GM18505 (cell line): ENCODE measurements around the gene GPR55.
A peak's percentile ranks its signal among the peaks of the same experiment; 100 is the strongest.

Experiments
- ATAC-seq: cut with Tn5 transposase; IDR thresholded peaks from one replicate; pipeline ENCODE4 v1.9.1; 2021; ENCODE audit not compliant: unreplicated experiment
- POLR2A ChIP-seq: IDR thresholded peaks from 4 replicates; pipeline ENCODE4 v1.6.1; 2011; ENCODE audit warnings: borderline replicate concordance; ENCODE audit not compliant: insufficient read depth, insufficient read length; ENCODE audit errors: extremely low read depth

The GPR55 gene

DNA sequence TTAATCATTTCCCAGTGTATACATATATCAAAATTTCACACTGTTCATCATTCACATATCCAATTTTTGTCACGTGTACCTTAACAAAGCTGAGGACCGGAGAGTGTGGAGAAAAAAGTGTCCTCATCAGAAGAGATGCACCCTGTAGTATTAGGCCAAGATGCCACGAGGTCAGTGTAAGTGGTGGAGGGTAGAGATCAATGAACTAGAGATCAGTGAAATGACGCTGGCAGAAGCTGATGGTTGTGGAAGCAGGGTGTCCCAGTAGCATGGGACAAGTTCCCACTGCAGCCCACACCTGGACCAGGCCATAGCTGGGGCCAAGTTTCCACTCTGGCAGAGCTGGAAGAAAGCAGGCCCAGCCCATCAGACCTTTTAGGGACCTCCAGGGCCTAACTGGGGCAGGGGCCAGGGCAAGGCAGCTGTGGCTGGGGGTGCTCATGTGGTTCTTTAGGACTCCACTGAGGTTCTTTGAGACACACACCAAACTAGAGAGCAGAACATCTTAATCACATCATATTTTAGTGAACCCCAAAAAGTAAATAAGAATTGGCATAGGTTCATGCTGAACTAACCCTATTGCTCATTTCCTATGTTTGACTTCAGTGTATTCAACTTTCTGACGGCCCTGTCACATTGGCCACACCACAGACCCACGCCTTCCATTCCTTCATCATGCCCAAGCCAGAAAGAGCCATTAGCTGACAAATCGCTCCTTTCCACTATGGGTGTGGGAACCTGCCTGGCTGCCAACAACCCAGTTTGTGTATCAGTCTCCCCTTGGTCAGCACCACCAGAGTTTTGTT is 21.6 kb upstream of the GPR55 start:
- no peak for ATAC-seq
- peak; percentile 6 for TF ChIP-seq POLR2A

GRCh38 chr2:230944757-230945372 is 19.8 kb upstream of the GPR55 start:
- no peak for ATAC-seq
- TF ChIP-seq POLR2A = no peak

DNA sequence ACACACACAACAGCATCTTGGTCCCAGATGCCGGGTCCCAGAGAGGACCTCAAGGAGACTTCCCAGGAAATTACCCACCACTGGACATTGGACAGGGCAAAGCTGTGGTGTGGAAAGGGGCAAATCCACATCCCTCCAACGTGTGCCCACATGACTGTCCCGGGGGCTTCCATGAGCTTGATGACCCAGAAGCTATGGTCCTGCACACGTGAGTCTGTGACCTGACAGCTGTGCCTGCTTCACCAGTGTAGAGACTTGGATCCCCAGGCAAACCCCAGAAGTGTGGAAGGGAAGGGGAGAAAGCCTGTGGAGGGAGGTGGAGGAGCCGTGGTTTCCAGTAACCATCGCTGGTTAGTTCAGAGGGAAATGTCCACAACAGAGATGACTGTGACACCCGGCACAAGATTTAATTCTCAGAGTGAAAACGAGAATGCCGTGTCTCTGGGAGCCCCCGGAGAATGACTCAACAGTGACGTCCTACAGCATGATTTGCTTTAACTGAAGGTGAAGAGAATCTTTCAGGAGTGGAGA is 19.1 kb upstream of the GPR55 start:
- ATAC-seq = no peak

DNA sequence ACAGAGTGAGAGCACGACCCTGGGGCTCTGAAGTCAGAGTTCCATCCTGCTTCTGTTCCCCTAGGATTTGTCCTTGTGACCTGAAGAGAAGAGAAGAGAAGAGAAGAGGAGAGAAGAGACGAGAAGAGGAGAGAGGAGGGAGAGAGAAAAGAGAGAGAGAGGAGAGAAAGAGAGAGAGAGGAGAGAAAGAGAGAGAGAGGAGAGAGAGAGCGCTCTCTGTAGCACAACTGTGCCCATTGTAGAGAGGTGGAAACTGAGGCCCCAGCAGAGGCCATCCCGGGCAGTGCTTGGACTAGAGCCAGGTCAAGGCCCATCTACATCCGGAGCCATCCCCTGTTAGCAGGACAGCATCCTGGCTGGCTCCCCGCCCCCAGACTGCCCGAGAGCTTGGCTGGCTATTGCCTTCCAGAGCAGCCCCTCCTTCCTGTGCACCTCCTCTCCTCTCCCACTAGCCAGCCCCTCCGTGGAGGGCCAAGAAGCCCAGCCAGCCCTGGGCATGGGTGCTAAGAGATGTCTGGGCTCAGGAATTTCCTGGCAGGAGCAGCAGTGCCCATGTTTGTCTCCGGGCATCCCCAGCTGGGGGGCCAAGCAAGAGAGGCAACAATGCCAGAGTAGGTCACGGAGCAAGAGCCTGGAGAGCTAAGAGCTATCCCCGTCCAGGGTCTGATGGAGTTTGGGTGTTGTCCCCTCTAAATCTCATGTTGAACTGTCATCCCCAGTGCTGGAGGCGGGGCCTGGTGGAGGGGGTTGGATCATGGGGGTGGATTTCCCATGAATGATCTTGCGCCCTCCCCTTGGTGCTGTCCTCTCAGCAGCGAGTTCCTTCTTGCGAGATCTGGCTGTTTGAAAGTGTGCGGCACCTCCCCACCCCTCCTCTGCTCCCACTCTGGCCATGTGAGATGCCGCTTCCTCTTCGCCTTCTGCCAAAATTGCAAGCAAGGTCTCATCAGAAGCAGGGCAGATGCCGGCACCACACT is 18.2 kb upstream of the GPR55 start:
- peak; percentile 72 for TF ChIP-seq POLR2A
- peak; percentile 67 for ATAC-seq

More for the DNA sequence above, 19.1 kb upstream of the GPR55 start:
- TF ChIP-seq POLR2A = peak; percentile 80

GRCh38 chr2:230942371-230942770 is 17.3 kb upstream of the GPR55 start:
- TF ChIP-seq POLR2A = no peak
- no peak for ATAC-seq

GRCh38 chr2:230941202-230942180 is 16.4 kb upstream of the GPR55 start:
- TF ChIP-seq POLR2A = no peak
- ATAC-seq = no peak

DNA sequence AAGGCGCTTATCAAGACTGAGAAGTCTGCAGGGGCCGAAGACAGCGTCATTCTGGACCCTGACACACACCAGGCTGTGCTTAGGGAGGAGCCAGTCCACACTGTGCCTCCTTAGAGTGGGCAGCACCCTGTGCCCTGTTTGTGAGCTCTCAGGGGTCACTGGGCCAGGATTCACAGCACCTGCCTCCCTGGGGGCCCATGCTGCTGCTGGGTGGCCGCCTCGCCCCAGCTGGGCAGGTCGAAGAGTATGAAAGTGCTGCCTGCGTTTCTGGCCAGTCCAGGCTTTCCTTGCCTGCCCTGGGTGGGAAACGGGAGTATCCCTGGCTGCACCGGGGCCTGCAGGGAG is 15.4 kb upstream of the GPR55 start:
- no peak for ATAC-seq

DNA sequence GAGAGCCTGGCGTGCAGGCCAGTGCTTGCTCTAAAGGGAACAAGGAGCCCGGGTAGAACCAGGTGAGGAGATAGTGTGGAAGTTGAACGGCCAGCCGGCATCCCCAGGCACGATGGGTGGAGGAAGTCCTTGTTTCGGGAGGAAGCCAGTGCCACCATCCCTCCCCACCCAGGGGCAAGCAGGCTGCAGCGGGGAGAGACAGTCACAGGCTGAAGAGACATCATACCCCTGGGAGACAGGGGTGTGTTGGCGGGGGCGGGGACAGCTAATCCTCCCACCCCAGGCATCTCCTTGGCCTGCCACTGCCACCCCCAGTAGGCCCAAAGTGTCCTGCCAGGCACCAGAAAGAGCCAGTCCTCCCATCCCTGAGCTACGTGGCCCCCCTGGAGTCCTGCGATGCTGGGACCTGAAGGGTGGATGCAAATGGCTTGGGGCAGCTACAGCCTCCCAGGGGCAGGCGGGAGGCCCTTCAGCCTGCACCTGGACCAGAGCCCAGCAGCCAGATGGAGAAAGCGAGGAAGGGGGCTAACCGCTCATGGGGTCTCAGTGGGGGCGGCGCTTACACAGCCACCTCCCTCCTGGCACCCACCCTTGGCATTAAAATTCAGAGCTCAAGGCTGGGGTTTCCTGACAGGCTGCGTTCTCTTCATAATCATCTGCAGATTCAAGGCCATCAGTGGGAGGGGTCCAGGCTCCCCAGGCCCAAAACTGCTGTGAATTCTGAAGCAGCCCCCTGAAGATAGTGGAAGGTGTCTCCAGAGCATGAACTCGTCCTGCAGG is 14.8 kb upstream of the GPR55 start:
- no peak for TF ChIP-seq POLR2A
- ATAC-seq = no peak

More for the DNA sequence above, 15.4 kb upstream of the GPR55 start:
- TF ChIP-seq POLR2A = no peak

DNA sequence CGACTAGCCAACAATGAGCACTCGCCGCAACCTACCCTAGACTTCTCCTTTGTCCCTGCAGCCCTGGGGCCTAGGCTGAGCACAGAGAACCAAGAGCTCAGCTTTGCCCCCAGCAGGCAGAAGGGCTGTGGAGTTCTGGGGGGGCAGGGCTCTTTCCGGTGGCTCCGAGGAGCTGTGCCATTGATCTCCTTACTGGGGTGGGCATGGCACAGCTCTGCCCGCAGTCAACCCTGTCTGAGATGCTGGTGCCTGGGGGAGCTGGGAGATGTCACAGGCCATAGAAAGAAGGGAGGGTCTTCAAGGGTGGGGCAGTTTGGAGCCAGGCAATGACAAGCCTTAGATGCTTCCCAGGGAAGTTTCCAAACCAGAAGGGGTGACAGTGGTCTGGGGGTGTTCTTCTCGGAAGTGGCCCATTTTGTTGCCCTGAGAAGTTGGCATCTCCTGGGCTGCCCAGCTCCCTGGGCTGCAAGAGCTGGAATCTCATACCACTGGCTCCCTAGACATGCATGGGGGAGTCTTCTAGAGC is 14.1 kb upstream of the GPR55 start:
- TF ChIP-seq POLR2A = no peak
- ATAC-seq = no peak

DNA sequence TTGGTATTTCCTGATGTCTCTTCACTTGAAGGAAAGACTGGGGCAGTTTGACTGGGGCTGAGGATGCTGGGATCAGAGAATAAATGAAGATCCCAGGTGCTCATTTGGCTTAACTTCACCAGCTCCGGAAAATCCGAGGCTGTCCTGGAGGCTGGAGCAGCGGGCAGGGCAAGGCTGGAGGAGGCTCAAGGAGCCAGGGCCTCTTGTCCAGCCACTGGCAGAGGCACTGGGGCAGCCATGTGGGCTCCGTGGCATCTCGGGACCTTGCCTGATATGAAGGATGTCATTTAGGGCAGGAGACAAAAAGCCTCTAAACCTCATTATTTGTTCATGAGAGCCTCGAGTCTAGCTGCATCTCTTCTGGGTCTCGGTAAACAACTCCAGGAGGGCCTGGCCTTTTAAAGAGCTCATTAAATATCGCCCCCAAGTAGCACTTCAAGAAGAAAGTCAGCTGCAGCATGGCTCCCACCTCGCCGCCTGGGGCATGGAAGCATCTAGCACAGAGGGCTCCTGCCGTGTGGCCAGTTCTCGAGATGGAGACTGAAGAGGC is 13.5 kb upstream of the GPR55 start:
- no peak for ATAC-seq

DNA sequence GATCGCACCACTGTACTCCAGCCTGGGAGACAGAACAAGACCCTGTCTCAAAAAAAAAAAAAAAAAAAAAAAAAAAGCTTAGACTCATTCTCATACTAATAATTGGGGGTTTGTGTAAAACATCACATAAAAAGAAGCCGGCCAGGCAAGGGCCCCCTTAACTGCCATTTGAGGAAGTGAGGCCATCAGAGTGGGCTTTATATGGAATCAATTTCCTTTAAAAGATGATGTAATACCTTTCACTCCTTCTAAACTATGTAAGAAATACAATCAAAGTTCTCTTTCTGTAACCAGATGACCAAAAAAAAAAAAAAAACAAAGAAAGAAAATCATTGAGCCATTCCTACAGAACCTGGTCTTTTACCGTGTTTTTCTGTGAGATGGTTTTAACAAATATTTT is 13.1 kb upstream of the GPR55 start:
- no peak for TF ChIP-seq POLR2A
- no peak for ATAC-seq

More for the DNA sequence above, 13.5 kb upstream of the GPR55 start:
- TF ChIP-seq POLR2A = no peak
